Endometrial microvascular endothelial cells (primary cell): ENCODE results near the gene SRPRB. TPM values are rescaled to one million over a fixed set of nuclear protein-coding genes. Genes with fewer than 3 reads are reported as not detected.

ENCODE experiments used
- in situ Hi-C: cut with HindIII; loops from 2 replicates; pipeline ENCODE4 v1.10.0; 2017; ENCODE audit warnings: low sequenced_read_pairs, low pct_unique_long_range_greater_than_20kb; ENCODE audit errors: inconsistent ontology term
- total RNA-seq: library from RNA; depleted of rRNA; stranded (reverse); fragments of >200 nt; gene quantifications from one replicate; pipeline ENCODE4 v1.2.3, GENCODE V29; 2015; ENCODE audit errors: inconsistent ontology term

Gene SRPRB
- total RNA-seq, 1 donor from 2014 or later = 122 TPM

GRCh38 chr3:133820889-133821675, 15.5 kb downstream of the SRPRB start:
- in situ Hi-C loops = loop anchor here (25.0 kb wide), 1 partner anchor 116 kb away; no protein-coding TSS in a partner anchor

- in situ Hi-C loops = loop anchor here (25.0 kb wide), 1 partner anchor 115 kb away; no protein-coding TSS in a partner anchor
Observed at GRCh38 chr3:133821767-133822638, 16.4 kb downstream of the SRPRB start.

- in situ Hi-C loops = loop anchor here (25.0 kb wide), 1 partner anchor 112 kb away; no protein-coding TSS in a partner anchor
Observed at GRCh38 chr3:133824961-133825485, 19.4 kb downstream of the SRPRB start.

DNA sequence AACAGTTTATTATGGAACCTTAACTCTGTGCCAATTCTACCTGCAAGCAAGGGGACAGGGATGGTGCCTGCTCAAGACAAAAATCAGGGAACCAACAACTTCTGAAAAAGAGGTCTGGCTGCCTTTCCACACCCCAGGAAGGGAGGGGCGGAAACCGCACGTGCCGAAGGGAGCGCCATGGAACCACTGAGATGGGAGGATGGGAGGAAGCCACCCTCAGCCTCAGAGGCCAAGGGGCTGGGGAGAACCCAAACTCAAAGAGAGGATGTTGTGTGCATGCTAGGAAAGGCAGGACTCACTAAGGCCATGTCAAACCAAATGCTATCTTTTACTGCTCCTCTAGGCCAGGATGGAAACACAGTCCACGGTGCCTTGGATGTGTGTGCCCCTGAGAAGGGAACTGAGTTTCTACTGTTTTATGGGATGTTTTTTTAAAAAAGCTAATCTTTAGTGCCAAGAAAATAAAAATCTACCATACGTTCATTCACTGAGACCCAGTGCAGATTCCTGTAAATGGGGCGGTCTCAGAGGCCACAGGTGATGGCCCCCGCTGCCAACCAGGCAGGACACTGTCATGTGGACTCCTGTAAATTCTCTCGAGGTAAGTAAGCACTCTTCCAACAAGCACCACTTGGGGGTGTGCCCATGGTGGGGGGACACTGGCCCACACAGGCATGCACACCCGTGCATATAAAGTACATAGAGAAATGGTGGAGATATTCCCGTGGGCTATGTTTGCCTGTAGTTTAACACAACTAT, 20.5 kb downstream of the SRPRB start:
- in situ Hi-C loops = no loop called here

DNA sequence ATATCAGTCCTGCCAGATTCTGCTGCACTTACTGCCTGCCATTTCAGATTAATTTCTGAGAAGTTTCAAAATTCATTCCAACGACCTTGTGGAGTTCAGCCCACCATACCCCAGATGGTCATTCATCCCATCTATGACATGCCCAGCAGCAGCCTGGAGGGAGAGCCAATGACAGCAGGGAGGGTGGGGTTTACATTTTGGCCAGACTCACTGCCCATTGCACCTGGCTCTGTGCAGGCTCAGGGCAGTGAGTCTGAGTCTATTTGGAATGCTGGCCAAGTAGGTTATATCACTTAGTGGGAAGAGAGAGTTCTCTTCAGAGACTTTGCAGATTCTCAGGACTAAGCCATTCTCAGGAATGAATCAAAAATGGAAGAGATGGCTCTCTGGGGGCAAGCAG, 21.5 kb downstream of the SRPRB start:
- in situ Hi-C loops = no loop called here

GRCh38 chr3:133827684-133828083, 22.1 kb downstream of the SRPRB start:
- in situ Hi-C loops = no loop called here

GRCh38 chr3:133828576-133829309, 23.1 kb downstream of the SRPRB start:
- in situ Hi-C loops = no loop called here

GRCh38 chr3:133829310-133829707, 23.7 kb downstream of the SRPRB start:
- in situ Hi-C loops = no loop called here

- in situ Hi-C loops = no loop called here
Observed at GRCh38 chr3:133830071-133830470, 24.5 kb downstream of the SRPRB start.

DNA sequence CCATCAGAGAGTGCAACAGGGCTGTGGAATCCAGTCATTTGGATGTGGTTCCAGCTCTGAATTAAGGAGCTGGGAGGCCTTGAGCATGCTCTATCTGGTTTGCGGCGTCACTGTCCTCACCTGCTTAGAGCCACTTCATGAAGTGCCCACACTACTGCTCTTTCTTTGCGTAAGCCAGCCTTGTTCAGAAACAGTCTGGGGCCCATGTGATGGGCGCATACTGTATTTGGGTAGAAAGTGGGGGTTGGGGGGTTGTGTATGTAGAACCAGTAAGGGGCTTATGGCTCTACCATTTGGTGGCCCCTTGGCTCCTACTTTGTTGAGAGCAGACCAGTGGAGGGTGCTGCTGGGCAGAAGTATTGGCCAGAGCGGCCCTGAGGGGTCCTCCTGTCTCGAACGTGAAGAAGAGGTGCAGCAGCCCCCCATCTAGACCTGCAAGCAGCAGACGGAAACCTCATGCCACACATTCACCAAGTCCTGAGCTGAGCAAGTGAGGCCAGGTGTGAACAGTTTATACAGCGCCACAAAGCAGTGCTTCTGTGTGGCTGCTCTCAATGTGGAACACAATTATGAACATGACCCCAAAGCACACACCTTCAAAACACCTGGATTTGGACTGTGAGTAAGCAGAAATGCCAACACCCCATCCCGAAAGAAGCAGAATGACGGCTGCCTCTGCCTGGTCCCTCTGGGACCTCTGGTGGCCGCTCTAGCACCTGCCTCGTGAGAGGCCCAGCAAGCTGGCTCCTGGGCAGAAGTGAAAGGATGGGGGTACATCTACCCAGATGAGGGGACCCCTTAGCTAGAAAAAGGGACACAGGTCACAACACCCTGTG, 26.6 kb downstream of the SRPRB start:
- in situ Hi-C loops = no loop called here

DNA sequence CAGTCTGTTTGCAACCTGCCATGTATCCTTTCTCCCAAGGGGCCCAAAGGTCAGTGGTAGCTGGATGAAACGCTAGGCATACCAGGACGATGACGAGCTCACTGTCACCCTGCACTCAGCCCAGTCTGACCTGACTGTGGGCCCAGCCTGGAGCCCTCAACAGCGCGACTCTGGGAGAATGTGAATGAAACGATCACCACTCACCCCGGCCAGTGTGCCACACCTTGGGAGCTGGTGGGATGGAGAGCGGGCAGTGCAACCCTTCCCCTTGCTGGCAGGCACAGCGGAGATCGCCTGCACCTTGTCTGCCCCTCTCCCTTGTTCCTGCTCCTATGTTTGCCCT, 27.2 kb downstream of the SRPRB start:
- in situ Hi-C loops = no loop called here

DNA sequence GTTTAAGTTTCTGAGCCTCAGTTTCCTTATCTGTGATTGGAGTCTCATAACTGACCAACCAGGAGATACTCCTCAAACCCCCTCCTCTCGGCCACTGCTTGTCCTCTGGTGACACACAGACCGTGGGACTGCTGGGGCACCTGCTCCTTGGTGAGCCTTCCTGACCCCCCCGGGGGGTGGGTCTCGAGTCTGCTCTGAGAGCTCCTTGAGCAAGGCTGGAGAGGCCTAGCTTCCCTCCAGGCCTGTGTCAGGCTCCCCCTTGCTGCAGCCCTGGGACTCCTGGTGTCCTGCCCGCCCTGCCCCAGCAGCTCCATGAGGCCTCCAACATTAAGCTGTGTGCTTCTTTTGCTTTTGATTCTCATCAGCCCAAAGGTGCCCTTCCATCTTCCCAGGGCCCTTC, 27.7 kb downstream of the SRPRB start:
- in situ Hi-C loops = no loop called here

- in situ Hi-C loops = no loop called here
Observed at GRCh38 chr3:133833880-133834620, 28.4 kb downstream of the SRPRB start.

GRCh38 chr3:133834621-133835417, 29.2 kb downstream of the SRPRB start:
- in situ Hi-C loops = no loop called here

DNA sequence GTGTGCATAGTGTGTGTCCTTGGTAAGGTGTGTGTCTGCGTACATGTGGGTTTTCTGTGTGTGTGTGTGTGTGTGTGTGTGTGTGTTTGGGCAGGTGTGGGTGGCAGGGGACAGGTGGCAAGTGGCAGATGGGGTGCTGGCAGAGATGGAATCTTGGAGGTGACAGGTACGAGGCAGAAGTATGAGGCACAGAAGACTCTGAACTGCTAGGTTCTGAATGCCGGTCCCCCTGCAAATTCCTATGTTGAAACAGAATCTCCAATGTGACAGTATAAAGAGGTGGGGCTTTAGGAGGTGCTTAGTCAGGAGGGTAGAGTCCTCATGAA, 29.8 kb downstream of the SRPRB start:
- in situ Hi-C loops = no loop called here

DNA sequence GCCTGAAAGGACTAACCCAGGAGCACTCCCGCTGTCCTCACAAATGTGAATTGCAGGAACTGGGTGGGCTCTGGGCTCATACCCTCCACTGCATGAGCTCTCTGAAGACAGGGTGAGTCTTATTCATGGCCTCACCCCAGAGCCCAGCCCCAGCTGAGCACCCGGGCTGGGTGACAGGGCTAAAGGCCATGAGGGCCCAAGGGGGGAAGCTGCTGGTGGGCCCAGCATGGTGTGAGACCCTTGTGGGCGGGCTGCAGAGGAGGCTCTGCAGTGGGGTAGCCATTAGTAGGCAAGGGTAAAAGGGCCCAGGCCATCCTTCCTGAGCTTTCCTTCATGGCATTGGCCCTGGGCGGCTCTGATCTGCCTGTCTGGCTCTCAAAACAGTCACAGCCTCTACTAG, 30.3 kb downstream of the SRPRB start:
- in situ Hi-C loops = no loop called here
